GM19043 (cell line): ENCODE results near the gene ADGRA1.
"Not testable (repeated sequence)": the region's sequence is repeated elsewhere in the genome, so short reads cannot be mapped to it uniquely, and the experiment has no call there.

Experiments
- ATAC-seq: cut with Tn5 transposase; IDR thresholded peaks from one replicate; pipeline ENCODE4 v1.9.1; 2021; ENCODE audit warnings: low read depth; ENCODE audit not compliant: unreplicated experiment

ADGRA1 gene

GRCh38 chr10:133087679-133088178 lies at the start of gene ADGRA1:
TSS of gene ADGRA1 (plus strand) at chr10:133087924. CDS start at chr10:133088910, 986 bp downstream.
- no peak for ATAC-seq

GRCh38 chr10:133038036-133038823 lies 49.5 kb upstream of the ADGRA1 start:
- ATAC-seq, result no peak

DNA sequence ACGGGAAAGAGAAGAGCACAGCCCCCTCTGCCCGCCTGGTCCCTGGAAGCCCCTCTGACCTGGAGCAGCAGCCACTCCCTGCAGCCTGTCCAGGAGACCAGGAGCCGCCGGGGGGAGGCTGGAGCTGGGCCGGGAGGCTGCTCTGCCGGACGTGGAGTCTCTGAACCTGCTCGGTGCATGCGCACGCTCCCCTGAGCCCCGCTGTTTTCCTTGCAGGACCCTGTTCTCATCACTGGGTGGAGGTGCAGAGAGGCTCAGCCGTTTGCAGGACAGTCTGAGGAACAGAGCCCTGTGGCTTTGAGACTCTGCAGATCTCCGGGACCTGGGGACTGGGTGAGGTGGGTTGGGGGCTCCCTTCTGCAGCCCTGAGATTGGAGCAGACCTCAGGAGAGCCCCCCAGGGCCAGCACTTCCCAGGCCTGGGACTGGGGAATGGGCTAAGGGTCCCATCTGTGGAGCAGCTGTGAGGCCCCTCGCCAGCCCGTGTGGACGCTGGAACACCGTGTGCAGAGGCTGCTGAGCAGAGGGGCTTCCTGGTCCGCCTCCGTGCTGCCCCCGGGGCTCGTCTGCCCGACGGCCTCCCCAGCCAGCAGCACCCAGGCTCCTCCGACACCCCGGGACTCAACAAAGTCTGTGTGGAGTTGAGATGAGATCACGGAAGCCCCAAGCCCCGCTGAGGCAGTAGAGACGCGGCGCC lies 48.5 kb upstream of the ADGRA1 start:
- ATAC-seq, result no peak

GRCh38 chr10:133039803-133040165 lies 47.9 kb upstream of the ADGRA1 start:
- no peak for ATAC-seq

DNA sequence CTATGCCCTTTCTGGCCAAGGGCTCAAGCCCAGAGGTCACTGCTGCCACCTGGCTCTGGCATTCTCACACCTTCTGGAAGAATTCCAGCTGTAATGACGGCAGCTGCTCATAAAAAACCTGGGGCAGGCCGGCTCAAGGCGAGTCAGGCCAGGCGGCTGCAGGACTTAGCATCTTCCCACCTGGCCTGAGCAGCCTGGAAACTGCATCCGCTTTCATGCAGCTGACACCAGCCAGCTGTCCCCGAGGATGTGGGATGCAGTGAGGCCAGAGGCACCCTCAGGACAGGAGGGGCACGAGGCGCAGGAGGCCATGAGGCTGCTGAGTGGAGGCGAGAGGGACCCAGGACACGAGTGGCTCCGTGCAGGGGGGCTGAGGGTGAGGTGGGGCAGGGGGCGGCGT lies 47.5 kb upstream of the ADGRA1 start:
- no peak for ATAC-seq

- ATAC-seq, result no peak
These were observed 46.6 kb upstream of the ADGRA1 start for GRCh38 chr10:133041101-133041500.

DNA sequence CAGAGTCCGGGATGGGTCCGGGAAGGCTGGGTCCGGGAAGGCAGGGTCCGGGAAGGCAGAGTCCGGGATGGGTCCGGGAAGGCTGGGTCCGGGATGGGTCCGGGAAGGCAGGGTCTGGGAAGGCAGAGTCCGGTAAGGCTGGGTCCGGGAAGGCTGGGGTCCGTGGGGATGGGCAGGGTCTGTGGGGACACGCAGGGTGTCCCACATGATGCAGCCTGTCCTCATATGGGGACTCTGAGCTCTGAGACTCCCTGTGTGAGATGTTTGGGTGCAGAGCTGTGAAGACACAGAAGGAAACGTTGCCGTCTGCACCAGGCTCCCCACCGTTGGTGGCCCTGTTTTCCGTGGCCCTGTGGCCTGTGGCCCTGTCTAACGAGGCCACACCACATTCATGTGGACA lies 45.7 kb upstream of the ADGRA1 start:
- no peak for ATAC-seq

DNA sequence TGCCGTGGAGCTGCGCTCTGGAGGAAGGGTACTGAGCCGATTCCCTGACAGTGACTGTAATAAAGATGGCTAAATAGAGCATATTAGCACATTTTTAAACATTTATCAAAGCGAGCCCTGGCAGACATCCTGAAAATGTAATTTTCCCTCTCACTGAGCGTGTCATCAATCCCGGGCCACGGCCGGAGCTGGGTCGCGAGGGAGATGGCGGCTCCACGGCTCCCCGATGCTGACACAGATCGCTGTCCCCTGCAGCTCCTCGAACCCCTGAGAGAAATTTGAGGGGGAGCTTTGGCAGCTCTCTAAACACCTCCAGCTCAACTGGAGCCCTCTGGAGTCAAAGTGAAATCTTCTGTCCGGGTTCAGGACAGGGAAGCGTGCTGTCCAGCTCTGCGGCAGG lies 44.9 kb upstream of the ADGRA1 start:
- ATAC-seq, result no peak

- ATAC-seq, result no peak
These were observed 44.0 kb upstream of the ADGRA1 start for GRCh38 chr10:133043541-133044225.

DNA sequence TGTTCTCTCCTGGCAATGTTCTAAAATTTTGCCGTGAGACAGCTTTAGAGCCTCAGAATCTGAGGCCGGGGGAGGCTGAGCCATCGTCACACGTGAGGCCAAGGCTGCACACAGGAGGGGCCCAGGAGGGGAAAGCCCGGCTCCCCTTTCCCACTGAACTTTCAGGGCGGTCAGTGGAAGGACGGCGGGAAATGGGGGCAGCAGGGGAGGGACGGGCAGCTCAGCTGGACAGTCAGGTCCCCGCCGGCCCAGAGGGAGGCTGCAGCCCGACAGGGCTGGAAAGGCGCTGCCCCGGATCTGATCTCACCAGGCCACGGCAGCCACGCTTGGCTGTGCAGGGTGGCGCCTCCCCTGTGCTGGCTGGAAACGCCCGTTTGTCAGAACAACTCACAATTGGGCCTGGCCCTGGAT lies 43.3 kb upstream of the ADGRA1 start:
- no peak for ATAC-seq

GRCh38 chr10:133045556-133046389 lies 42.0 kb upstream of the ADGRA1 start:
- no peak for ATAC-seq

GRCh38 chr10:133046390-133046765 lies 41.3 kb upstream of the ADGRA1 start:
- no peak for ATAC-seq

GRCh38 chr10:133047526-133048123 lies 40.1 kb upstream of the ADGRA1 start:
- ATAC-seq, result no peak

GRCh38 chr10:133048266-133048665 lies 39.5 kb upstream of the ADGRA1 start:
- no peak for ATAC-seq

DNA sequence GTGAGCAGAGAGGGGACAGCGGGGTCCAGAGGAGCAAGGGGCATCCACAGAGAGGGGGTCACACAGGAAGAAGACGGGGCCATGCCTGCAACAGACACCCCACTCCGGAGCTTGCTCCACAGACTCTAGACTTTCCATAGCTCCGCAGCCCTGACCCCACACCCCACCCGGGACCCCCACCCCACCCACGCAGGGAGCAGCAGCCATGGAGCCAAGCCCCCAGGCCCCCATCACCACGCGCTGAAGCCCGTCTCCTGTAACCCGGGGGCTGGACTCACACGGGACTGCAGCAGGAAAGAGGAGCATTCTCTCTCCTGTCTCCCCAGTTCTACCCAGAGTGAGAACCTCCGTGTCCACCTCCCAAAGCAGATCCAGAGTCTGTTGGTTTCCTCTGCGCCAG lies 38.8 kb upstream of the ADGRA1 start:
- no peak for ATAC-seq

- ATAC-seq, result no peak
These were observed 38.1 kb upstream of the ADGRA1 start for GRCh38 chr10:133049639-133050038.

GRCh38 chr10:133050371-133050770 lies 37.4 kb upstream of the ADGRA1 start:
- no peak for ATAC-seq

DNA sequence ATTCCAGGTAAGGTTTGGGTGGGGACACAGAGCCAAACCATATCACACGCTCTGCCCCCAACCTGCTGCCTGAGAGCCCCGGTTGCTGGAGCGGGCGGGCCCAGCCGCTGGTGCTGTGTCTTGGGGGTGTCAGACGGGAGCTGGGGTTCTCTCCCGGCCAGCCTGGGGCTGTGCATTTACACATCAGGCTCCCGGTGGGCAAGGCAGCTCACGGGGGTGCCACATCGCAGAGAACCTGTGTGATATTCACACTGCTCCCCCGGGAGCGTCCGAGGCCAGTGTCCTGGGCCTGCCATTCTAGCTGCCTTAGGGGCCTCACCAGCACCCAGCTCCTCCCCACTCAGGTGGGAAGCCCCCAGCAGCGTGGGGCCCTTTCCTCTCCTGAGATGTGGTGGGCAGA lies 35.6 kb upstream of the ADGRA1 start:
- ATAC-seq, result no peak

- ATAC-seq, result not testable (repeated sequence)
These were observed 34.1 kb upstream of the ADGRA1 start for GRCh38 chr10:133053527-133054133.

DNA sequence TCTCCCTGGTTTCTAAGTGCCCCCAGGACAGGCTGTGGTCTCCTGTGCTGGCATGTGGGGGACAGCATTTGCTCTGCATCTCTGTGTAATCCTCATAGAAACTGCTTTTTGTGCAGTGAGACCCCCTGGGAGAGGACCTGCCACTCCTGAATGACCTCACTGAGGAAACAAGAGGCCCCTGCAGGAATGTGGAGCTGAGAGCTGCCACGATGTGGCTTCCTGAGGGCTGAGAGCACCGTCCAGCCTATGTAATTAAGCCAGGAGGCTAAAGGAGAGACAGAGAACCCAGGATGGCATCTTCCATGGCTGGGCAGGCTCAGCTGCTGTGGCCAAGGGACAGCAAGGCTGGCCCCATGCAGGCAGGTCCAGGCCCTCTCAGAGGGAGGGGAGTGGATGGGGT lies 32.3 kb upstream of the ADGRA1 start:
- no peak for ATAC-seq
